Measurements from ENCODE around the gene LYL1.

LYL1 gene

GRCh38 chr19:13092606-13093235 lies 9.9 kb downstream of the LYL1 start:
- DNase-seq (ENCODE audit: low read depth in 3 of 3) = no peak

GRCh38 chr19:13092158-13092543 lies 10.5 kb downstream of the LYL1 start:
- no peak for DNase-seq (ENCODE audit: low read depth in 3 of 3)

- no peak for DNase-seq (ENCODE audit: low read depth in 3 of 3)
Measured at GRCh38 chr19:13091400-13092157, 11.1 kb downstream of the LYL1 start.

GRCh38 chr19:13090511-13091231 lies 12.0 kb downstream of the LYL1 start:
- DNase-seq (ENCODE audit: low read depth in 3 of 3) = no peak

- DNase-seq (ENCODE audit: low read depth in 3 of 3) = no peak
Measured at GRCh38 chr19:13089857-13090507, 12.7 kb downstream of the LYL1 start.

GRCh38 chr19:13089139-13089856 lies 13.4 kb downstream of the LYL1 start:
- DNase-seq (ENCODE audit: low read depth in 3 of 3) = no peak

- no peak for DNase-seq (ENCODE audit: low read depth in 3 of 3)
Measured at GRCh38 chr19:13087795-13088537, 14.7 kb downstream of the LYL1 start.

GRCh38 chr19:13087295-13087694 lies 15.4 kb downstream of the LYL1 start:
- DNase-seq (ENCODE audit: low read depth in 3 of 3) = no peak

- no peak for DNase-seq (ENCODE audit: low read depth in 3 of 3)
Measured at GRCh38 chr19:13086341-13086740, 16.3 kb downstream of the LYL1 start.

GRCh38 chr19:13085666-13086065 lies 17.0 kb downstream of the LYL1 start:
- no peak for DNase-seq (ENCODE audit: low read depth in 3 of 3)

GRCh38 chr19:13083627-13084026 lies 19.0 kb downstream of the LYL1 start:
- DNase-seq (ENCODE audit: low read depth in 3 of 3) = no peak

GRCh38 chr19:13083008-13083404 lies 19.7 kb downstream of the LYL1 start:
- no peak for DNase-seq (ENCODE audit: low read depth in 3 of 3)

- no peak for DNase-seq (ENCODE audit: low read depth in 3 of 3)
Measured at GRCh38 chr19:13082192-13083007, 20.3 kb downstream of the LYL1 start.

GRCh38 chr19:13079542-13079986 lies 23.1 kb downstream of the LYL1 start:
- no peak for DNase-seq (ENCODE audit: low read depth in 3 of 3)

- DNase-seq (ENCODE audit: low read depth in 3 of 3) = no peak
Measured at GRCh38 chr19:13078897-13079541, 23.6 kb downstream of the LYL1 start.

GRCh38 chr19:13078381-13078780 lies 24.3 kb downstream of the LYL1 start:
- no peak for DNase-seq (ENCODE audit: low read depth in 3 of 3)

GRCh38 chr19:13077240-13077639 lies 25.4 kb downstream of the LYL1 start:
- no peak for DNase-seq (ENCODE audit: low read depth in 3 of 3)

- DNase-seq (ENCODE audit: low read depth in 3 of 3) = no peak
Measured at GRCh38 chr19:13076787-13077186, 25.9 kb downstream of the LYL1 start.

- no peak for DNase-seq (ENCODE audit: low read depth in 3 of 3)
Measured at GRCh38 chr19:13076320-13076719, 26.3 kb downstream of the LYL1 start.

GRCh38 chr19:13074378-13074777 lies 28.3 kb downstream of the LYL1 start:
- DNase-seq (ENCODE audit: low read depth in 3 of 3) = no peak
